Measurements from ENCODE around the gene GSTCD.

- TF ChIP-seq CTCF (conservative IDR thresholded peaks at IDR 0.05; ENCODE audit: low read length) (no peak), EZH2phosphoT487 (IDR thresholded peaks at IDR 0.05; ENCODE audit: borderline replicate concordance) (no peak)
Observed at GRCh38 chr4:105659190-105659589, 49.4 kb upstream of the GSTCD start.

Measured in Loucy (cell line).